GM21786 (cell line): ENCODE results near the gene NME3.
"Not testable (repeated sequence)": the region's sequence is repeated elsewhere in the genome, so short reads cannot be mapped to it uniquely, and the experiment has no call there.

Source experiments
- ATAC-seq: cut with Tn5 transposase; IDR thresholded peaks from one replicate; pipeline ENCODE4 v1.9.1; 2021; ENCODE audit not compliant: unreplicated experiment

The NME3 gene

DNA sequence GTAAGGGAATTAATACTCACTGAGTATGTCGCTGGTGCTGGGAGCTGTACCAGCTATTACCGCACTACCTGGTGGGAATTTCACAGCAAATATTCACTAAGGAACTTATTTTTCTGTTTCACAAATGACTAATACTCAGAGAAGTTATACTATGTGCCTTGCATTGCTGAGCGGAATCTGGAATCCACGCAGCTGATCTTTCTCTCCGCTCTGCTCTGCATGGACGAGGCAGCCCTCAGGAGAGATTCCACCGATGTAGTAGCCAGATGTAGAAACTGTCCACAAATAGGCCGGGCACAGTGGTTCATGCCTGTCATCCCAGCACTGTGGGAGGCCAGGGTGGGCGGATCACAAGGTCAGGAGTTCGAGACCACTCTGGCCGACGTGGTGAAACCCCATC lies 17.1 kb downstream of the NME3 start:
- no peak for ATAC-seq

DNA sequence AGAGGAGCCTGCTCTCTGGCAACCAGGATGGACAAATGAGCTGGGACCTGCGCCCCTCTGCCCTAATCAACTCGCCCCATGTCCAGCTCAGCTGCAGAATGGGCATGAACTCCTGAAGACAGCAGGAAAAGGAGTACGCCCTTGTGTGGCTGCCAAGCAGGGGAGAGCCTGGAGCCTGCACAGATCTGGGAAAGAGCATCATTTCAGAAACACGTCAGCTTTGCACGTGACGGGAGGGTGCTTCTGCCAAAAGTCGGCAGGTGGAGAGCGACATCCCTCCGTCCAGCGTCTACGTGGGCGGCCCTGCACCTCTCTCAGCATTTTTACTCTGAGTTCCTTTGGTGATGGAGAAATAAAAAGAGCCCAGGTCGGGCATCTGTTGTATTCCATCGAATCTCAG lies 18.5 kb downstream of the NME3 start:
- no peak for ATAC-seq

DNA sequence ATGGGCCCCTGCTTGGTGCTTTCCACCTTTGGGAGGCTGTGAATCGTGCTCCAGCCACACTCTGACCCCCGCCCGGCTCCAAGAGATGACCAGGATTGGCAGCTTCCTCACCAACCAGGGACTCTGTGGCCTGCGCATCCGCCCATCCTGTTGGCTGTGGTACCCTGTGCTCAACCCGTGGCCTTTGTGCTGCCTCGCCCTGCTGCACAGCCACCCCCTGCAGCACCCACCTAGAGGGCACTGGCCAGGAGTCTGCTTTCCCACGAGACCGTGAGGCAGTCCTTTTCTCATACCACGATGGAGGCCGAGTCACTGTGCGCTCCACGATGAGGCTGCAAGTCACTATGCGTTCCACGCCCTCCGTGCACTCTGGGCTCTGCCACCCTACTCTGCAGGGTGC lies 19.4 kb downstream of the NME3 start:
- ATAC-seq: no peak

DNA sequence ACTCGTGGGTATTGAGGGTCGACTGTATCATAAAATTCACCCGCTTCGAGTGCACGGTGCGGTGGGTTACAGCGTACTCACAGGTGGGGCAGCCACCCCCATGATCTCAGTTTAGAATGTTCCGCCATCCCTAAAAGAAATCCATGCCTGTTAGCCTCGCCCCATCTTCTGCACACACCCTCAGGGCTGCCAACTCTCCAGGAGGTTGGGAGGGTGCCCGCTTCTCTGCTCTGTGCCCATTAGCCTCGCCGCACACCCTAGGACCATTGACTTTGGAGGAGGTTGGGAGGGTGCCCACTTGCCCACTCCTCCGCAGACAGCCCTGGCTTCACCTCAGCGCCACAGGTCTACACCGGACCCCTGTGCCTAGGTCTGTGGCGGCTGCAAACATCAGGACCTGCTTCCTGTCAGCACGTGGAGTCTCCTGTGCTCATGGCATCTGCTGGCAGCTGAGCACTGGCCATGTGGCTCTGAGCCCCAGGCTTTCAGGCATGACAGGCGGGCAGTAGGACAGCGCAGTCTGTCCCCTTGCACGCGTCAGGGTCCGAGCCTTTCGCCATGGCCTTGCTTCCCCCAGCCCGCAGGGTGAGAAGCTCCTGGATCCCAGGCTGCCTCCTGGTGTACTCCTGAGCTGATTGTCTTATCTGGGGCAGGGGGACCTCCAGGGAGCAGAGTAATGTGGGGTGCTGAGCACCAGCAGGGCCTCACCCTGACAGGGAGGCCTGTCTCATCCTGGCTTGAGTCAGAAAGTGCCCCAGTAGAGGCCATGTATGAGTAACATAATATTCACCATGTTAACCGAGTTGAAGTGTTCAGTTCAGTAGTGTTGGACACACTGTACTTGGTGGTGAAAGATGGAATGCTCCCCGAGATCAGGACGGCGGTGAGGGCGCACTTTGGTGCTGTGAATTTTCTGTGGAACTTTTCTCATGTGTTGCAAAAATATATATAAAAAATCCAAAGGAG lies 21.9 kb downstream of the NME3 start:
- no peak for ATAC-seq

DNA sequence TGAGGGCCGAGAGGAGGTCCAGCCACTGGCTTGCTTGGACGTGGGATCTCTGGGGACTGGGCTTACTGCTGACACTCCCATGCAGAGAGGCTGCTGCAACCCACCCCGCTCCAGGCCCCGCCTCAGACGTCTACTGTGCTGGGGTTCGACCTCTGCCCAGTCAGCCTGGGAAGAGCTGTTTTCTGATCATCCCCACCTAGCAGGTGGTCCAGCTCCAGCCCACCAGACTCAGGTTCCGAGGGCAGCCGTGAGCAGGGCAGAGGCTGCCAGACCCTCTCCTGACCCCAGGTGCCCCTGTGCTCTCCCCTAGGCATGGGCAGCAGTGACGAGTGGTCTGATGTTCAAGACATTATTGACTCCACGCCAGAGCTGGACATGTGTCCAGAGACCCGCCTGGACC lies 23.4 kb downstream of the NME3 start:
- ATAC-seq: no peak

DNA sequence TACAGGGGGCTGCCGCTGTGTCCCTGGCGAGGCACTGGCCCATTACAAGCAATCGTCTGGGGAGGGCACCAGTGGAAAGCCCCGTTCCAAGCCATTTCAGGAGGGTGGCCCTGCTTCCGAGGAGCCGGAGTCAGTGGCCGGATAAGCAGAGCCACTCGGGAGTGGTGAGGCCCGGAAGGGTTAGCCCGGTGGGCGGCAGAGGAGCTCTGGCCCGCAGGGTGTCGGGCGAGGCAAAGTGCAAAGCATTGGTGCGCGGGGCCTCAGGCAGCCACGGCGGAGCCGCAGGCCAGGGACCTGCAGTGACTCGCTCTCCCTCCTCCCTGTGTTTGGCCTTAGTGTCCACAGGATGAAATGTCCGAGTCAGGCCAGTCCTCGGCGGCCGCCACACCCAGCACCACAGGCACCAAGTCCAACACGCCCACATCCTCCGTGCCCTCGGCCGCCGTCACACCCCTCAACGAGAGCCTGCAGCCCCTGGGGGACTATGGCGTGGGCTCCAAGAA lies 24.6 kb downstream of the NME3 start:
- no peak for ATAC-seq

DNA sequence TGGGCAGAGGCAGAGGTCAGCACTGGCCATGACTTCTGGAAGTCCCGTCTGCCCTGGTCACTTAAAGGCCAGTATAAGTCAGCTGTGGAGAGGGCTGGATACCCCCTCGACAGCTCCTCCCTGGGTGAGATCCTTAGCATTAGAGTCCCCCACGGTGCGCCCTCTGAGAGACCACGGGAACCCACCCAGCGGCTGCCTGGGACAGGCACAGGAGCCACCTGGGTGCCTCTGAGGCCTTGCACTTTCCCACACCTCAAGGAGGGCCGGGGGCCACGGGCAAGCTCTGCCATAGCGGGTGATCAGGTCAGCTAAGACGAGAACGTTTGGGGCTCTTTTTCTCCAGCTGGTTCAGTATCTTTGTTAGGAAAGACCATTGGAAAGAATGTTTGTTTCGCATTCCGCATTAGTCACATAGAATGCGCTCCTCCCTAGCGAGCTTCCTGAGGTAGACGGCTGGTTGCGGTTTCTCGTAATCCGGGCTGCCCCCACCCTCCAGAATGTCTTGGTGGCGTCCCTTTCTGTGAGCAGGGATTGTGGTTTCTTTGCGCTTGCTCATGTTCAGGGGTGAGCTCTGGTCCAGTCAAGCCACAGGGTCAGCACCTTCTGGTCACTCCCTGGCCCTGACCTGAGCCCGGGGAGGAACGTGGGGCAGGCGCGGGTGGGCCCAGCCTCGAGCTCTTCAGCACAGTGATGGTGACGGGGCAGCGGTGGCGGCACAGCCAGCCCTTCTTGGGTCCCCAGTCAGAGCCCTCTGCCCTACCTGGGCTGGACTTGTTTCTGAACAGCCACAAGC lies 25.2 kb downstream of the NME3 start:
- ATAC-seq: no peak

DNA sequence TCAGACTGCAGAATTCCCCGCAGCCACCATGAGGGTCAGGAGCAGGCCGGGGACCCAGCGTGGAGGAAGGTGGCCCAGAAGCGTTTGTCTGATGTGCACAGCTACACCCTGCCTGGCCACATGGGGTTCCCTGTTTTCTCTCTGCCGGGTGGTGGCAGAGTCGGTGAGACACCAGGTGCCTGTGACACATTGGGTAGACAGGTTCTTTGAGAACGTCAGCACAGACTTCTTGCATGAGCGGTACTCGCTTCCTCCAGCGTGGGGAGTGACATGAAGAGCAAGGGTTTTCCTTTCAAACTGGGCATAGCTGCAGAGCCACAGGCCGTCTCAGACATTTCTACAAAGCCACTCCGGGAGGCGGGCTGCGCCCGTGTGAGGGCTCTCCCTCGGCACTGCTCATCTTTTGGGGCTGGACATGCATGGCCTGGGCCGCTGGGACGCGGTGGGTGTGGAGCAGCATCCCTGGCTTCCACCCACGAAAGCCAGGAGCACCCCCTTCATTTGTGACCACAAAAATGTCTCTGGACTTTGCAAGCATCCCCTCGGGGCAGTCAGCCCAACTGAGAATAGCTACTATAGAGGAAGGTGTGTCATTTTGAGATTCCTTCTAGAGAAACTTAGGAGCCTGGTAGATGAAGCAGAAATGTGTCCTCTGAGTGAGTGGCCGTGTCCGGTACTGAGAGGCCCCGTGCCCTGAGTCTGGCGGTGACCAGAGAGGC lies 26.0 kb downstream of the NME3 start:
- ATAC-seq: no peak

DNA sequence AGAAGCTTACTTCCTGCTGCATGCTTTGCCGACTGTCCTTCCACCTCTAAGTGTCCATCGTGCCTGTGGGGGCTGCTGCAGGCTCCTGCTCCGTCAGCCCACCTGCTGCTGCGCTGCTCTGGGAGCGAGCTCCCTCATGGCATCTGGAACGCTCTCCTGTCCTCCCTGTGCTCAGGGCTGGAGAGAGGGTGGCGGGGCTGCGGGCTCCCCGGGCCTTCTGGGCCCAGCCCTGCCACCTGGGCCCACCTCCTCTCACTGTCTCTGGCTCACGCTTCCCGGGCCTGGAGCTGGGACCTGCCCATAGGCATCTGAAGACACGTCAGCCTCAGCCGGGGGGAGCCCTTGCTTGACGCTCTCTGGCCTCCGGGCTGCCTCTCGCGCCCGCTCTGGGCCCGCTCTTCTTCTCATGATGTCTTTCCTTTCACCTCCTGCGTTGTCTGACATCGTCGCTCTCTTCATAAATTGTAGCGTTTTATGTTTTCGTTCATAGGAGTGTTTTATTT lies 27.0 kb downstream of the NME3 start:
- ATAC-seq: no peak

DNA sequence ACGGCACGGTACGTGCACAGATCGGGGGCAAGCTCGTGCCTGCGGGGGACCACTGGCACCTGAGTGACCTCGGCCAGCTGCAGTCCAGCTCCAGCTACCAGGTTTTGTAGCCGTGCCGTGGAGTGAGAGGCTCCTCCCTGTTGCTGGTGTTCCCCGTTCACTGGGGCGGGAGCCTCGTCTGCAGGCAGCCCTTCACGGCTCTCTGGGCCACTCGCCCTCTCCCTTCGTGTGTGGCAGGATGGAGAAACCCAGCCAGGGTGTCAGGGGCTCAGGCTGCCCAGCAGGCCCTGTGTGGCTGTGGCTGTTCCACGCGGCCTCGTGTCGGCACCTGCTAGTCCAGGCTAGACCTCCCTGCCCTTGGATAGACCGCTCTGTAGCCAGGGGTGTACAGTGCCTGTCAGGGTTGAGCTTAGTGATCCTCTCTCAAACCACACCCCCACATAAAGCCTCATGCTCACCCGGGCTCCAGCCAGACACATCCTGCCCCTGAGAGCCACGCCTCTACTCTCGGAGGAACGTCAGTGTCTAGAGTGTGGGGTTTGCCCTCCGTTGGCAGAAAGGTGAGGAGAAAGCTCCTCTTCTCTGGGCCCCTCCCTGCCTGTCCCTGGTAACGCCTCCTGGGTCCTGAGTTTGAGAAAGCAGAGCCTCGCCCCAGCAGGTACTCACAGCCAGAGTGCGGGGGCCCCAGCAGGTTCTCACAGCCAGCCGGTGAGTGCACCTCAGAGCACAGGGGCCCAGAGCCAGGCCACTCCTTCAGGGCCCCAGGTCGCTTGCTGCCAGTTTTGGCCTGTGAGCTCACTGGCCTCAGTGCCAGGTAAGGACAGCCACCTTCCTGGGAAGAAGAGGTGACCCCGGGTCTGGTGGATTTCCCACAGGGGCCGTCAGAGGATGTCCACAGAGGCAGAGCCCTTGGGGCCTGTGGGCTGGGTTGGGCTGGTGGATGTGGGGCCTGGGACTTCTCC lies 27.7 kb downstream of the NME3 start:
- no peak for ATAC-seq

DNA sequence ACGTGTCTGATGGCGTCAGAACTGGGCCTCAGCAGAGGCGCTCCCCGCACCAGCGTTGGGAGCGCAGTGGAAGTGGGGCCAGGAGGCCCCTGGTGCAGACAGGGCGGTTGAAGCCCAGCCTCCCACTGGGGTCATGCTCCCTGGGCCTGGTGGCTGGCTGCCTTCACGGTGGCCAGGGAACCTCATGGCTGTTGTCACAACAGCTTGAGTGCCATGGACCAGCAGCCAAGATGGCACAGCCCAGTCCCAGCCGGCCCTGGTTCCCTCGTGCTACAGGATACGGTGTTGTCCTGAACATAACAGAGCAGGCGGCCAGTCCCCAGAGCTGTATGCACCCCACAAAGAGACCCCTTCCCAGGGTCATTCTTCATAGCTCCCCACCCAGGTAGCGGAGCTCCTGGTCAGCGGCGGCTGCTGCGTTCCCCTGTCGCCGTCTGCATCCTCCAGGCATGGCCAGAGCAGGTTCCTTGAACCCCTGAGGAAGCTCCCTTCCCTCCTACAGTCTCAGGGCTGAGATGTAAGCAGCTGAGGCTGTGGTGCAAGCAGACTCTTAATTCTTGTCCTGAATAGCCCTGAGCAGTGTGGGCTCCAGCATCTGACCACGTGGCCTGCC lies 29.7 kb downstream of the NME3 start:
- ATAC-seq: no peak

DNA sequence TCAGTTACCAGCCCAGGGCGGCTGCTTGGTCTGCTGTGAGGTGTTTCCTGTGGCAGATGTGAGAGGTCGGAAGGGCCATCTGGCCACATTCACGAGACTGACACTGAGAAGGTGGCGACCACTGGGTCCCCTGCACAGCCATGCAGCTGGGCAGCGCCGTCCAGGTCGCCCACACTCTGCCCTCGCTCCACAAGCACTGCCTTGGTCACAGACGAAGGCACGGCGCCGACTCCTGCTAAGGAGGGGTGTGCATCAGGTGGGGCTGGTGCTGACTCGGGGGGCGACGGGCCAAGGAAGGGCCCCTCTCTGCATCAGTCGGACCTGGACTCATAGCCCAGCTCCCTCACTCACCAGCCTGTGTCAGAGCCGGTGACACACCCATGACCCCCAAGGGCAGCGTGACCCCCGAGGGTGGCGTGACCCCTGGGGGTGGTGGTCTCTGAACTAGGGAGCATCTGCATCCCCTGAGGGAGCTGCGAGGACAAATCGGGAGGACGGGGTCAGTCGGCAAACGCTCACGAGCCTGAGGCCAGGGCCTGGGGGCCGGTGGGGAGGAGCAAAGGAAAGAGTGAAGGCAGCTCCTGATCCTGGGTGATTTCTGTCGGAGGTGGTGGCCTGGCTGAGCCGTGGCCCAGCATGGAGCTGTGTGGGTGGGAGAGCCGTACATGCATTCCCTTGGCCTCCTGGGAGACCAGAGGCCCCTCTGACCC lies 30.4 kb downstream of the NME3 start:
- ATAC-seq: no peak

DNA sequence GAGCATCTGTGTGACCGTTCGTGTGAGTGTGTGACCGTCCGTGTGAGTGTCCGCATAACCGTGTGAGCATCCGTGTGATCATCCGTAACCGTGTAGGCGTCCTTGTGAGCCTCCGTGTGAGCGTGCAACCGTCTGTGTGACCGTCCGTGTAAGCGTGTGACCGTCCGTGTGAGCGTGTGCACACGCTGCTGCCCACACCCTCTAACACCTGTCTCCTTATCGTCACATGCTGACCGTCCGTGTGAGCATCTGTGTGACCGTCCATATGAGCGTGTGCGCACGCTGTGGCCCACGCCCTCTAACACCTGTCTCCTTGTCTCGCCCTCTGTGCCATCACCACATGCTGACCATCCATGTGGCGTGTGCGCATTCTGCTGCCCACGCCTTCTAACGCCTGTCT lies 31.1 kb downstream of the NME3 start:
- ATAC-seq: no peak

DNA sequence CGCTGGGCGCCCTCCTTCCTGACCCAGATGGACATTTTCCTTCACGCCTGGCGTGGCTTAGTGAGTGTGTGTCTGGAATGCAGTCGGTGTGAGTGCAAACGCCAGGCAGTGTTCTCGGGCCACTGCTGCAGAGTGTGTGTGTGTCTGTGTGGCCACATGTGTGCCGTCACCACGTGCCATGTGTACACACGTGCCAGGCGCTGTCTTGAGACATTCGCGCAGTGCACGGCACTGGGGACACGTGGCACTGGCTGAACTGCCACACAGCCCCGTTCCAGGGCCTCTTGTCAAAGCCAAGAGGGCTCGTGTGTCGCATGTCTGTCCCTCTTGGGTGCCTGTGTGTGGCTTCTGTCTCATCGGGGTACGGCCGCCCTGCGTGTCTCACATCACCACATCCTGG lies 36.5 kb downstream of the NME3 start:
- no peak for ATAC-seq

DNA sequence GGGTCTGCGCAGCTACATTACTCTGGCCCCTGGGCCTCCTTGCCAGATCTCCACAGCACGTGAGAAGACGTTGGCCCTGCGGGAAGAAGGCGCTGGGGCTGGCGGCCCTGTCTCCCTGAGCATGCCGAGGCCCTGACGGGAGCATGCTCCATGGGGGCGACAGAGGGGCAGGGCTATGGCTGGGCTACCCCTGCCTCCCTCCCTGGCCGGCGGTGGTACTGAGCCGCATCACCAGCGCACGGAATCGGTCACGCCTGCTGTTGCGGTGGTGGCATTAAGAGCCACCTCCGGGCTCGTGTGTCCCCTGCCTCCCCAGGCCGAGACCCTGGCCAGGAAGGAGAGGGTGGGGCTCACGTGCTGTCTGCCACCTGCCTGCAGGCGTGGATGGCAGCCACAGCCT lies 37.2 kb downstream of the NME3 start:
- ATAC-seq: no peak

DNA sequence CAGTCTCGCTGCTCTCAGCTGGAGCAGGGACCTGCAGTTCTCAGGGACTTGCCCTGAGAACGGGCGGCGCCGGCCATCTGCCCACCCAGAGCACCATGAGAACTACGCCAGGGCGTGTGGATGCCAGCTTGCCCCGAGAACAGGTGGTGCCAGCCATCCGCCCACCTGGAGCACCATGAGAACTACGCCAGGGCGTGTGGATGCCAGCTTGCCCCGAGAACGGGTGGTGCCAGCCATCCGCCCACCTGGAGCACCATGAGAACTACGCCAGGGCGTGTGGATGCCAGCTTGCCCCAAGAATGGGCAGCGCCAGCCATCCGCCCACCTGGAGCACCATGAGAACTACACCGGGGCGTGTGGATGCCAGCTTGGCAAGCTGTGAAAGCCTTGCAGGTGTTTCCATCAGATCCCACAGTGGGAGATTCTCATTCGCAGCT lies 38.8 kb downstream of the NME3 start:
- not testable (repeated sequence) for ATAC-seq

DNA sequence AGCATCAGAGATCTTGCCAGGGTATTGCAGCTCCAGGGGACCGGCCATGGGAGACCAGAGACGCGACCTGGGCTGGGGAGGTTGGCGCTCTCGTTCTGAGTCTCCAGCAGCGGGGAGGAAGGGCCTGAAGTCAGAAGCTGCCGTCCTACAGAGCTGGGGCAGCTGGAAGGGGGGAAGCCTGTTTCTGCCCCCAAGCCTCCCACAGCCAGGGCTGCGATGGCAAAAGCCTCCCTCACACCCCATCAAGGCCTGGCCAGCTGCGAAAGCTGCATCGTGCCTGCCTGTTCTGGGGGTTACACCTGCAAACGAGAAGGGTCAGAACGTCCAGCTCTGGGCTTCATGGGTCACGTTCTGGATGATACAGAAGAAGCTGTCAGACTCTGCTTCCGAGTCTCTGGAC lies 39.3 kb downstream of the NME3 start:
- ATAC-seq: no peak

DNA sequence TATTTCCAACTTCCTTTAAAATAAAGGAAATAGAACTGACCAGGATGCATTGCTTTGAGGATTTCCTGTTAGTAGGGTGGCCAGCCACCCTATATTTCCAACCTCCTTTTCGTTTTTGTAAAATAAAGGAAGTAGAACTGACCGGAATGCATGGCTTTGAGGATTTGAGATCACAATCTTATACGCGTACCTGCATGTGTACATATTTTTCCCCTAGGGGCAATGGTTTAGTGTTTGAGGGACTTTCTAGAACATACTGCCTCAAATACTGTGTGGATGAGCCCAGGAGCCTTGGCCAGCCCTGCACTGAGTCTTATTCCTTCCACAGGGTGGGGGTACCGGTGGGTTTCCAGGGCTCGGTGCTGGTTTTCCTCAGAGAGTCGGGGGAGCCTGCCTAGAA lies 39.7 kb downstream of the NME3 start:
- no peak for ATAC-seq

DNA sequence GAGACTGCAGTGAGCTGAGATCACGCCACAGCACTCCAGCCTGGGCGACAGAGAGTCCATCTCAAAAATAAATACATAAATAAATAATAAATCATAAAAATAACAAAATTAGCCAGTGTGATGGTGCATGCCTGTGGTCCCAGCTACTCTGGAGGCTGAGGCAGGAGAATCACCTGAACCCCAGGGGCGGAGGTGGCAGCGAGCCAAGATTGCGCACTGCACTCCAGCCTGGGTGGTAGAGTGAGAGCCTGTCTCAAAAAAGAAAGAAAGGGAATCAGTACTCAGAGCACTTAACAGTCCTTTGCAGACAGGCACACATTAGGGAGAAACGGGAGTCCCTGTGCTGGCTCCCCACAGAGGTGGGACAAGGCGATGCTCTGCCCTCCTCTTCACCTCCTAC lies 40.3 kb downstream of the NME3 start:
- no peak for ATAC-seq
